Activated CD8-positive, alpha-beta memory T cell treated with anti-CD3 and anti-CD28 coated beads, Interleukin-2, amount 10 ng/mL, durations not matched to agents 7 days and 5 days (primary cell): ENCODE results near the gene COX6B2. TPM values are rescaled to one million over a fixed set of nuclear protein-coding genes. Genes with fewer than 3 reads are reported as not detected.
"Not testable (repeated sequence)": the region's sequence is repeated elsewhere in the genome, so short reads cannot be mapped to it uniquely, and the experiment has no call there.

ENCODE experiments used
- ATAC-seq: fragments of 150-1000 bp; cut with Tn5 transposase; one replicate; pipeline ENCODE4 v1.10.0; 2021; ENCODE audit warnings: moderate library complexity
- CTCF ChIA-PET: fragments of 350-600 bp; sonication (Branson Sonifier 250); formaldehyde crosslinking; loops from one replicate; lab custom pipeline; 2021; ENCODE audit warnings: antibody characterized with exemption; lab: Charles Lee
- DNase-seq: peaks from one replicate; pipeline ENCODE4 v3.0.0-alpha.2; 2020
- H3K27ac Mint-ChIP-seq: one replicate; pipeline ENCODE4 v1.8.0; 2021; ENCODE audit warnings: mild to moderate bottlenecking, mixed read lengths
- H3K27me3 Mint-ChIP-seq: one replicate; pipeline ENCODE4 v1.8.0; 2021; ENCODE audit warnings: mixed read lengths
- H3K36me3 Mint-ChIP-seq: one replicate; pipeline ENCODE4 v1.8.0; 2021; ENCODE audit warnings: mild to moderate bottlenecking, mixed read lengths
- H3K4me1 Mint-ChIP-seq: one replicate; pipeline ENCODE4 v1.8.0; 2021; ENCODE audit warnings: mixed read lengths
- H3K4me3 Mint-ChIP-seq: one replicate; pipeline ENCODE4 v1.8.0; 2021; ENCODE audit warnings: mild to moderate bottlenecking, moderate library complexity, mixed read lengths
- H3K9me3 Mint-ChIP-seq: one replicate; pipeline ENCODE4 v1.8.0; 2022; ENCODE audit warnings: low read depth, mixed read lengths
- total RNA-seq, 2 experiments: library from RNA; stranded (reverse); gene quantifications; one replicate each; pipeline ENCODE4 v1.2.3, GENCODE V29; 2021

COX6B2 gene
- total RNA-seq, 2 experiments from 2014 or later = 0.19 to 2.0 TPM

GRCh38 chr19:55339889-55340783 is 14.4 kb downstream of the COX6B2 start:
- peaks cover 12% of the 10 kb centered on the region for H3K27me3 Mint-ChIP-seq
- H3K27ac Mint-ChIP-seq = peak overlapping the region; percentile 90
- no peaks in the 10 kb centered on the region for H3K9me3 Mint-ChIP-seq
- H3K4me3 Mint-ChIP-seq = peak overlapping the region; percentile 73
- H3K36me3 Mint-ChIP-seq = peaks cover 3% of the 10 kb centered on the region
- peaks cover 17% of the 10 kb centered on the region for H3K4me1 Mint-ChIP-seq
- CTCF ChIA-PET = interaction anchor here (0.9 to 3.8 kb wide), 20 partner anchors 10 to 199 kb away, joined by 3 to 45 read pairs (median 4); partner anchors contain the start of genes PPP6R1, TMEM238 and UBE2S
- ATAC-seq = no peak
- DNase-seq = peak; percentile 58

GRCh38 chr19:55339105-55339888 is 15.2 kb downstream of the COX6B2 start, which contains the start of gene KMT5C:
KMT5C (plus strand) TSS chr19:55339876; CDS start chr19:55341937, 2,061 bp downstream.
- H3K4me1 Mint-ChIP-seq = peaks cover 17% of the 10 kb centered on the region
- peak within 1 kb of the TSS; percentile 90 for H3K27ac Mint-ChIP-seq
- H3K36me3 Mint-ChIP-seq = peaks cover 3% of the 10 kb centered on the region
- ATAC-seq (peak; percentile 87), DNase-seq (peak; percentile 100)
- peaks cover 14% of the 10 kb centered on the region for H3K27me3 Mint-ChIP-seq
- no peaks in the 10 kb centered on the region for H3K9me3 Mint-ChIP-seq
- peak within 1 kb of the TSS; percentile 73 for H3K4me3 Mint-ChIP-seq
- CTCF ChIA-PET = interaction anchor here (0.6 to 3.8 kb wide), 21 partner anchors 11 to 314 kb away, joined by 3 to 45 read pairs (median 4); partner anchors contain the start of genes HSPBP1, PPP6R1, TMEM238 and UBE2S

GRCh38 chr19:55336101-55336500 is 18.4 kb downstream of the COX6B2 start:
- Mint-ChIP-seq H3K9me3 (no peaks in the 10 kb centered on the region), H3K36me3 (peaks cover 2% of the 10 kb centered on the region), H3K4me3 (no peak overlapping the region), H3K4me1 (peaks cover 11% of the 10 kb centered on the region), H3K27ac (no peak overlapping the region), H3K27me3 (peaks cover 25% of the 10 kb centered on the region)
- CTCF ChIA-PET = interaction anchor here (2.0 to 3.8 kb wide), 2 partner anchors 34 to 168 kb away, joined by 6 to 45 read pairs; no protein-coding TSS in a partner anchor
- DNase-seq = no peak
- no peak for ATAC-seq

- ATAC-seq = no peak
- peaks cover 25% of the 10 kb centered on the region for H3K27me3 Mint-ChIP-seq
- H3K27ac Mint-ChIP-seq = no peak overlapping the region
- no peak overlapping the region for H3K4me3 Mint-ChIP-seq
- H3K9me3 Mint-ChIP-seq = no peaks in the 10 kb centered on the region
- no peaks in the 10 kb centered on the region for H3K36me3 Mint-ChIP-seq
- CTCF ChIA-PET = no interaction called here
- H3K4me1 Mint-ChIP-seq = peaks cover 8% of the 10 kb centered on the region
- no peak for DNase-seq
Measured at GRCh38 chr19:55333870-55334269, 20.6 kb downstream of the COX6B2 start.

GRCh38 chr19:55329791-55330190 is 24.7 kb downstream of the COX6B2 start:
- not testable (repeated sequence) for H3K9me3 Mint-ChIP-seq, H3K4me3 Mint-ChIP-seq, H3K4me1 Mint-ChIP-seq, ATAC-seq, H3K36me3 Mint-ChIP-seq, H3K27ac Mint-ChIP-seq, DNase-seq
- peaks cover 11% of the 10 kb centered on the region for H3K27me3 Mint-ChIP-seq
- CTCF ChIA-PET = interaction anchor here (3.5 kb wide), 1 partner anchor 28 kb away, joined by 8 read pairs; no protein-coding TSS in a partner anchor

- DNase-seq, H3K4me1 Mint-ChIP-seq, H3K4me3 Mint-ChIP-seq, ATAC-seq, H3K36me3 Mint-ChIP-seq, H3K27ac Mint-ChIP-seq, H3K9me3 Mint-ChIP-seq: not testable (repeated sequence)
- peaks cover 11% of the 10 kb centered on the region for H3K27me3 Mint-ChIP-seq
- CTCF ChIA-PET = interaction anchor here (3.5 kb wide), 1 partner anchor 27 kb away, joined by 8 read pairs; no protein-coding TSS in a partner anchor
Measured at GRCh38 chr19:55328774-55329318, 25.7 kb downstream of the COX6B2 start.

GRCh38 chr19:55325172-55325571 is 29.3 kb downstream of the COX6B2 start, which contains the start of gene TMEM150B:
TMEM150B (minus strand) TSS chr19:55325341; CDS start chr19:55321036, 4,305 bp downstream.
- CTCF ChIA-PET = interaction anchor here (2.5 kb wide), 1 partner anchor 23 kb away, joined by 9 read pairs; no protein-coding TSS in a partner anchor
- peak within 1 kb of the TSS; percentile 44 for H3K4me3 Mint-ChIP-seq

GRCh38 chr19:55324662-55325061 is 29.9 kb downstream of the COX6B2 start:
- Mint-ChIP-seq H3K9me3 (no peaks in the 10 kb centered on the region), H3K4me3 (peak overlapping the region; percentile 44), H3K27me3 (peaks cover 9% of the 10 kb centered on the region), H3K36me3 (no peaks in the 10 kb centered on the region), H3K27ac (no peak overlapping the region), H3K4me1 (peaks cover 21% of the 10 kb centered on the region)
- ATAC-seq (no peak), DNase-seq (no peak)
- CTCF ChIA-PET = interaction anchor here (2.5 kb wide), 1 partner anchor 23 kb away, joined by 9 read pairs; no protein-coding TSS in a partner anchor

More at GRCh38 chr19:55325172-55325571, 29.3 kb downstream of the COX6B2 start, which contains the start of gene TMEM150B:
- peak; percentile 52 for ATAC-seq
- Mint-ChIP-seq H3K27ac (peak within 1 kb of the TSS; percentile 65), H3K9me3 (no peaks in the 10 kb centered on the region), H3K4me1 (peaks cover 21% of the 10 kb centered on the region), H3K36me3 (no peaks in the 10 kb centered on the region), H3K27me3 (peaks cover 9% of the 10 kb centered on the region)
- DNase-seq = no peak

GRCh38 chr19:55322204-55322885 is 32.2 kb downstream of the COX6B2 start:
- Mint-ChIP-seq H3K36me3 (no peaks in the 10 kb centered on the region), H3K27ac (no peak overlapping the region), H3K27me3 (peaks cover 9% of the 10 kb centered on the region), H3K4me1 (peaks cover 21% of the 10 kb centered on the region), H3K9me3 (no peaks in the 10 kb centered on the region), H3K4me3 (no peak overlapping the region)
- no peak for DNase-seq
- ATAC-seq = no peak
- CTCF ChIA-PET = interaction anchor here (0.9 to 3.7 kb wide), 3 partner anchors 20 to 181 kb away, joined by 3 to 24 read pairs (median 3); partner anchors contain the start of gene TMEM238

- CTCF ChIA-PET = interaction anchor here (3.7 kb wide), 1 partner anchor 20 kb away, joined by 24 read pairs; no protein-coding TSS in a partner anchor
- H3K27ac Mint-ChIP-seq = no peak overlapping the region
- no peak overlapping the region for H3K4me3 Mint-ChIP-seq
- peaks cover 21% of the 10 kb centered on the region for H3K4me1 Mint-ChIP-seq
- peaks cover 9% of the 10 kb centered on the region for H3K27me3 Mint-ChIP-seq
- ATAC-seq (no peak), DNase-seq (no peak)
- H3K36me3 Mint-ChIP-seq = no peaks in the 10 kb centered on the region
- no peaks in the 10 kb centered on the region for H3K9me3 Mint-ChIP-seq
Measured at GRCh38 chr19:55321466-55322137, 32.9 kb downstream of the COX6B2 start.

GRCh38 chr19:55320844-55321419 is 33.6 kb downstream of the COX6B2 start:
- CTCF ChIA-PET = interaction anchor here (3.7 kb wide), 1 partner anchor 19 kb away, joined by 24 read pairs; no protein-coding TSS in a partner anchor
- ATAC-seq = no peak
- H3K27me3 Mint-ChIP-seq = peaks cover 9% of the 10 kb centered on the region
- H3K9me3 Mint-ChIP-seq = no peaks in the 10 kb centered on the region
- H3K4me1 Mint-ChIP-seq = peaks cover 21% of the 10 kb centered on the region
- DNase-seq = no peak
- H3K36me3 Mint-ChIP-seq = no peaks in the 10 kb centered on the region
- no peak overlapping the region for H3K27ac Mint-ChIP-seq
- no peak overlapping the region for H3K4me3 Mint-ChIP-seq
